Endothelial cell of umbilical vein (primary cell): ENCODE results near the gene TP53TG5. TPM values are rescaled to one million over a fixed set of nuclear protein-coding genes. Genes with fewer than 3 reads are reported as not detected.

ENCODE experiments used
- BruUV-seq: library from RNA; stranded (reverse); fragments of 400-500 nt; replicated peaks from 2 replicates; lab custom pipeline; 2021; lab: Mats Ljungman, UMichigan
- CTCF ChIA-PET: fragments of 300-600, 350-600 bp; sonication (Branson Sonifier 250); formaldehyde crosslinking; loops from one replicate; lab custom pipeline; 2021; ENCODE audit warnings: antibody characterized with exemption, inconsistent platforms; lab: Charles Lee
- POLR2A ChIA-PET: fragments of 300-600, 350-600 bp; sonication (Branson Sonifier 250); formaldehyde crosslinking; loops from one replicate; lab custom pipeline; 2021; ENCODE audit warnings: antibody characterized with exemption, inconsistent platforms; lab: Charles Lee
- DNase-seq: peaks from one replicate; pipeline ENCODE4 v3.0.0-alpha.2; 2011; ENCODE audit warnings: low read depth, low spot score
- FAIRE-seq: peaks from 2 replicates; lab custom pipeline; 2011; peaks lifted over from hg19 to GRCh38; lab: Jason Lieb, UNC
- H2AFZ ChIP-seq: 2 replicates; pipeline ENCODE4 v1.6.0; 2012; ENCODE audit warnings: low read depth, low read length, control low read depth, inconsistent platforms
- H3K27ac ChIP-seq: 2 replicates; pipeline ENCODE4 v1.5.1; 2011; ENCODE audit warnings: low read depth, mild to moderate bottlenecking, control low read depth, low read length, moderate library complexity; ENCODE audit not compliant: insufficient read depth
- H3K27me3 ChIP-seq, 2 experiments: 2 replicates each; pipeline versions ENCODE4 v1.6.0 to v1.6.1; 2011; ENCODE audit warnings: low read length in 2 of 2, mixed read lengths in 1 of 2; ENCODE audit not compliant: control insufficient read depth in 2 of 2, insufficient read depth in 2 of 2
- H3K36me3 ChIP-seq, 2 experiments: 2 replicates in 1 of 2; 3 replicates in 1 of 2; pipeline ENCODE4 v1.5.1; 2011; ENCODE audit warnings: low read length in 2 of 2, mild to moderate bottlenecking in 1 of 2, moderate library complexity in 1 of 2; ENCODE audit not compliant: control insufficient read depth in 2 of 2, insufficient read depth in 2 of 2; ENCODE audit errors: extremely low read depth in 1 of 2
- H3K4me1 ChIP-seq: 3 replicates; pipeline ENCODE4 v1.5.1; 2011; ENCODE audit warnings: mild to moderate bottlenecking, low read length; ENCODE audit not compliant: control insufficient read depth, insufficient read depth; ENCODE audit errors: extremely low read depth
- H3K4me2 ChIP-seq: 2 replicates; pipeline ENCODE4 v1.6.1; 2011; ENCODE audit warnings: low read length, control low read depth, mixed read lengths; ENCODE audit not compliant: insufficient read depth
- H3K4me3 ChIP-seq, 3 experiments: fragments of 200-600 bp in 1 of 3; sonication (generic), shearing (Covaris generic) in 1 of 3; replicated peaks in 1 of 3; 2 replicates each; pipeline ENCODE4 v1.5.1; 2011 to 2016; ENCODE audit warnings: control low read depth in 3 of 3, low read length in 3 of 3, mild to moderate bottlenecking in 2 of 3, inconsistent platforms in 1 of 3, low read depth in 1 of 3, moderate library complexity in 1 of 3; ENCODE audit not compliant: insufficient read depth in 1 of 3
- H3K79me2 ChIP-seq: 2 replicates; pipeline ENCODE4 v1.6.0; 2012; ENCODE audit warnings: low read length, inconsistent platforms; ENCODE audit not compliant: control insufficient read depth, insufficient read depth
- H3K9ac ChIP-seq: replicated peaks from 2 replicates; pipeline ENCODE3; 2011; ENCODE audit warnings: low read length, control low read depth; ENCODE audit not compliant: insufficient read depth; ENCODE audit errors: extremely low read depth
- H3K9me1 ChIP-seq: replicated peaks from 3 replicates; pipeline ENCODE4 v1.6.0; 2011; ENCODE audit warnings: mild to moderate bottlenecking, low read length; ENCODE audit not compliant: control insufficient read depth, insufficient read depth; ENCODE audit errors: extremely low read depth
- H3K9me3 ChIP-seq: replicated peaks from 2 replicates; pipeline ENCODE4 v1.5.1; 2012; ENCODE audit warnings: low read length, inconsistent platforms; ENCODE audit not compliant: control insufficient read depth, insufficient read depth
- H4K20me1 ChIP-seq: replicated peaks from 2 replicates; pipeline ENCODE3; 2011; ENCODE audit warnings: mild to moderate bottlenecking, low read length; ENCODE audit not compliant: control insufficient read depth, insufficient read depth; ENCODE audit errors: extremely low read depth
- CTCF ChIP-seq, 2 donors: IDR thresholded peaks; 1 replicate in 1 of 2; 2 replicates in 1 of 2; pipeline ENCODE4 v1.5.1; 2011; ENCODE audit warnings: low read length in 2 of 2, mild to moderate bottlenecking in 2 of 2, moderate library complexity in 2 of 2, control low read depth in 1 of 2, inconsistent platforms in 1 of 2, low read depth in 1 of 2; ENCODE audit not compliant: insufficient read depth in 1 of 2; ENCODE audit errors: extremely low read depth in 1 of 2
- EZH2 ChIP-seq: IDR thresholded peaks from 2 replicates; pipeline ENCODE4 v1.6.1; 2012; ENCODE audit warnings: borderline replicate concordance, low read depth, mild to moderate bottlenecking, moderate library complexity, low read length, inconsistent platforms; ENCODE audit not compliant: severe bottlenecking
- FOS ChIP-seq: IDR thresholded peaks from 2 replicates; pipeline ENCODE4 v1.6.1; 2011; ENCODE audit warnings: mild to moderate bottlenecking, low read length, moderate library complexity, borderline replicate concordance; ENCODE audit not compliant: insufficient read depth
- GATA2 ChIP-seq: IDR thresholded peaks from 2 replicates; pipeline ENCODE4 v1.7.0; 2011; ENCODE audit warnings: low read depth, mild to moderate bottlenecking, moderate library complexity, mixed read lengths, low read length; ENCODE audit not compliant: insufficient read length, insufficient read depth
- JUN ChIP-seq: IDR thresholded peaks from 2 replicates; pipeline ENCODE4 v1.6.1; 2011; ENCODE audit warnings: borderline replicate concordance, low read depth; ENCODE audit not compliant: insufficient read length, insufficient read depth
- MYC ChIP-seq: IDR thresholded peaks from one replicate; pipeline ENCODE4 v1.6.1; 2011; ENCODE audit warnings: mild to moderate bottlenecking, low read depth, low read length
- POLR2A ChIP-seq: IDR thresholded peaks from 2 replicates; pipeline ENCODE4 v1.6.1; 2012; ENCODE audit warnings: low read depth, mild to moderate bottlenecking, control low read depth, low read length
- POLR2AphosphoS5 ChIP-seq: IDR thresholded peaks from 2 replicates; pipeline ENCODE4 v1.6.1; 2012; ENCODE audit warnings: low read depth, mild to moderate bottlenecking, control low read depth, low read length, moderate library complexity; ENCODE audit not compliant: insufficient read depth
- dilution Hi-C: fragments of 300-500 bp; cut with MboI; formaldehyde crosslinking; loops from one replicate; pipeline ENCODE4 v1.15.0; 2019; ENCODE audit warnings: low sequenced_read_pairs; ENCODE audit not compliant: extremely low pct_ligation_motif_present
- intact Hi-C: fragments of 100-400 bp; cut with micrococcal nuclease; formaldehyde crosslinking; loops from one replicate; pipeline ENCODE4 v1.10.0; 2022
- polyA plus RNA-seq, 4 experiments: library from polyadenylated mRNA; depleted of rRNA in 3 of 4; stranded (reverse) in 3 of 4; unstranded in 1 of 4; fragments of >200 nt; gene quantifications; 2 replicates each; pipeline versions ENCODE4 v1.2.1 to v1.2.3, GENCODE V29; 2011 to 2012; ENCODE audit warnings: missing spikeins in 1 of 4
- total RNA-seq: library from RNA; stranded (reverse); gene quantifications from 2 replicates; pipeline ENCODE4 v1.2.3, GENCODE V29; 2021
- TF ChIP-seq, protein P1 (sequence below): IDR thresholded peaks from 2 replicates; pipeline ENCODE4 v1.6.1; 2011; ENCODE audit not compliant: insufficient read depth, insufficient read length

The TP53TG5 gene
- total and polyA plus RNA-seq, 2 donors (not counting 3 experiments of a cell fraction or from before 2014, with no cell fraction given), result not detected

DNA sequence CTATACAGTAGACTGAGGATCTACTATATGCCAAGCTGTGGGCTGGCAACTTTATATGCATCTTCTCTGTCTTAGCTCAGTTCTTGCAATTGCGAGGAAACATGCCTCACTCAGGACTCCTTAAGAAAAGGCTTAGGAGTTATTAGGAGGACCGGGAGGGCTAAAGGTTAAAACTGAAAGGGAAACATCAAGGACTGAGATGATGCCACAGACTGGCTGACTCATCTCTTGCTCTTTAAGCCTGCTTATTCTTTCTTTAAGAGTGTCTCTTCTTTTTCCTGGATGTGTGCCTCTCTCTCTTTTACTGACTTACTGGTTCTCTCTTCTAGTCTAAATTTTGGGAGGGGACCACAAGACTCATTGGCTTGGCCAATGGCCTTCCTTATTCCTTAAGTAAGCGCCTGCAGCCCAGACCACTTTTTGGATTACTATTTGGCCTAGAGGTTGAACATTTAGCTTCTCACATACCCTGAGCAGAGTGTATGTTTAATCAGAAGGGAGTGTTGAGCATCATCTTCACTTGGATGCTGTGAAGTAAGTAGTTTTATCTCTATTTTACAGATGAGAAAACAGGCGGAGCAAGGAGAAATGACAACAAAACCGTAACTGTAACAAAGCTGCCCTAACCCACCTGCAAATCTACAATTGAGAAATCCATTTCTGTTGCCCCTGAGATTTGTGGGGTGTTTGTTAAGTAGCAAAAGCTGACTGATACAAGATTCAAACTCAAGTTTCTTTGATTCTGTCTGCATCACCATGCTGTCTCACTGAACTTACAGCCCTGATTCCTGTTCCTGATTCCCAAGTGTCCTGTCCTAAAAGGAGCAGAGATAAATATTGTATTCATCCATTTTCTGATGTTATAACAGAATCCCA is 22.7 kb downstream of the TP53TG5 start:
- H3K27ac ChIP-seq, result no peak overlapping the region
- H3K9me1 ChIP-seq, result no peaks in the 10 kb centered on the region
- TF ChIP-seq, protein P1, sequence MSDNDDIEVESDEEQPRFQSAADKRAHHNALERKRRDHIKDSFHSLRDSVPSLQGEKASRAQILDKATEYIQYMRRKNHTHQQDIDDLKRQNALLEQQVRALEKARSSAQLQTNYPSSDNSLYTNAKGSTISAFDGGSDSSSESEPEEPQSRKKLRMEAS, result no peak
- TF ChIP-seq FOS, result peak; percentile 53
- peak; percentile 66 for FAIRE-seq
- CTCF ChIA-PET, result interaction anchor here (0.7 to 1.8 kb wide), 4 partner anchors 8 to 416 kb away, joined by 3 to 7 read pairs (median 5); partner anchors contain the start of gene SYS1
- no peaks in the 10 kb centered on the region for H3K79me2 ChIP-seq
- no peaks in the 10 kb centered on the region for H3K27me3 ChIP-seq
- H3K9me3 ChIP-seq, result no peaks in the 10 kb centered on the region
- H3K9ac ChIP-seq, result no peak overlapping the region
- peaks cover 34% of the 10 kb centered on the region for H3K4me1 ChIP-seq
- intact Hi-C loops, result no loop called here
- H4K20me1 ChIP-seq, result no peaks in the 10 kb centered on the region
- no TSS peak for BruUV-seq
- no peaks in the 10 kb centered on the region for H3K36me3 ChIP-seq
- H2AFZ ChIP-seq, result no peak overlapping the region
- POLR2A ChIA-PET, result no interaction called here
- dilution Hi-C loops, result no loop called here
- no peak for DNase-seq
- H3K4me2 ChIP-seq, result no peak overlapping the region
- H3K4me3 ChIP-seq, result no peak overlapping the region

- DNase-seq (no peak), FAIRE-seq (no peak)
- H3K79me2 ChIP-seq, result no peaks in the 10 kb centered on the region
- dilution Hi-C loops, result no loop called here
- H3K36me3 ChIP-seq, result no peaks in the 10 kb centered on the region
- POLR2A ChIA-PET, result no interaction called here
- CTCF ChIA-PET, result interaction anchor here (1.5 to 1.8 kb wide), 3 partner anchors 8 to 417 kb away, joined by 5 to 7 read pairs (median 5); partner anchors contain the start of gene SYS1
- BruUV-seq, result no TSS peak
- H3K9me1 ChIP-seq, result no peaks in the 10 kb centered on the region
- intact Hi-C loops, result no loop called here
- no peaks in the 10 kb centered on the region for H4K20me1 ChIP-seq
- H3K9ac ChIP-seq, result no peak overlapping the region
- H3K9me3 ChIP-seq, result no peaks in the 10 kb centered on the region
- no peak overlapping the region for H3K4me3 ChIP-seq
- TF ChIP-seq POLR2AphosphoS5 (no peak), EZH2 (no peak), POLR2A (no peak), JUN (no peak), CTCF (IDR thresholded peaks at IDR 0.05; ENCODE audit: extremely low read depth in 1 of 2, insufficient read depth in 1 of 2, low read depth in 1 of 2, low read length in 2 of 2) (no peak), FOS (no peak), MYC (no peak), GATA2 (no peak)
- TF ChIP-seq, protein P1, result no peak
- H3K4me1 ChIP-seq, result peaks cover 26% of the 10 kb centered on the region
- H2AFZ ChIP-seq, result no peak overlapping the region
- no peaks in the 10 kb centered on the region for H3K27me3 ChIP-seq
- no peak overlapping the region for H3K4me2 ChIP-seq
- H3K27ac ChIP-seq, result no peak overlapping the region
These were observed 23.5 kb downstream of the TP53TG5 start for GRCh38 chr20:45354423-45355208.
